ENCODE data around the gene CAMTA1.

GRCh38 chr1:6951536-6951935, 166.3 kb downstream of the CAMTA1 start:
- TF ChIP-seq POLR2A (IDR thresholded peaks at IDR 0.05; ENCODE audit: low read length) (no peak), GATA1 (IDR thresholded peaks at IDR 0.05; ENCODE audit: low read depth, low read length) (no peak)

All from erythroblast (primary cell).